ENCODE results near the gene KCTD14. TPM values are rescaled to one million over a fixed set of nuclear protein-coding genes. Genes with fewer than 3 reads are reported as not detected.
"Not testable (repeated sequence)": the region's sequence is repeated elsewhere in the genome, so short reads cannot be mapped to it uniquely, and the experiment has no call there.

KCTD14 gene
- total and polyA plus RNA-seq, 7 donors, result 2.5 to 22.8 (median 4.5) TPM

- intact Hi-C loops (cut with DNase I), result no loop called here
- TF ChIP-seq POLR2AphosphoS5 (IDR thresholded peaks at IDR 0.05) (no peak), POLR2A (IDR thresholded peaks at IDR 0.05) (no peak), EP300 (IDR thresholded peaks at IDR 0.05) (no peak), CTCF (IDR thresholded peaks at IDR 0.05) (no peak)
- no peaks in the 10 kb centered on the region for H3K9me3 ChIP-seq
- H3K36me3 ChIP-seq, result no peaks in the 10 kb centered on the region
- H3K27me3 ChIP-seq, result no peaks in the 10 kb centered on the region
- H3K4me1 ChIP-seq, result peaks cover 0 to 24% (median 18%) of the 10 kb centered on the region in 4 donors
- no peak overlapping the region for H3K27ac ChIP-seq
- WGBS, 2 donors, result 35 to 72% methylated on average over 5 of the region's 5 CpGs
- no peak for DNase-seq
- no peak overlapping the region for H3K4me3 ChIP-seq
Measured at GRCh38 chr11:78044706-78045105, 21.6 kb upstream of the KCTD14 start.

GRCh38 chr11:78041843-78042440 lies 18.9 kb upstream of the KCTD14 start:
- no peak overlapping the region for H3K27ac ChIP-seq
- H3K27me3 ChIP-seq, result no peaks in the 10 kb centered on the region
- TF ChIP-seq EP300 (IDR thresholded peaks at IDR 0.05), result no peak
- TF ChIP-seq POLR2AphosphoS5 (IDR thresholded peaks at IDR 0.05), result no peak
- no peak for TF ChIP-seq POLR2A (IDR thresholded peaks at IDR 0.05)
- TF ChIP-seq CTCF (IDR thresholded peaks at IDR 0.05), result no peak
- intact Hi-C loops (cut with DNase I), result no loop called here
- H3K4me1 ChIP-seq, result peaks cover 0 to 33% (median 23%) of the 10 kb centered on the region in 4 donors
- 96 to 97% methylated on average over 14 of the region's 14 CpGs for WGBS, 2 donors
- no peaks in the 10 kb centered on the region for H3K36me3 ChIP-seq
- H3K4me3 ChIP-seq, result no peak overlapping the region
- DNase-seq, result no peak
- H3K9me3 ChIP-seq, result no peaks in the 10 kb centered on the region

- H3K27ac ChIP-seq; DNase-seq; H3K9me3 ChIP-seq; intact Hi-C loops (cut with DNase I); H3K36me3 ChIP-seq; H3K27me3 ChIP-seq; H3K4me3 ChIP-seq: not testable (repeated sequence)
- 97% methylated on average over 8 of the region's 8 CpGs for WGBS, 2 donors
- peaks cover 0 to 33% (median 21%) of the 10 kb centered on the region in 4 donors for H3K4me1 ChIP-seq
Measured at GRCh38 chr11:78041380-78041719, 18.3 kb upstream of the KCTD14 start.

- TF ChIP-seq POLR2AphosphoS5 (IDR thresholded peaks at IDR 0.05) (no peak), EP300 (IDR thresholded peaks at IDR 0.05) (no peak), POLR2A (IDR thresholded peaks at IDR 0.05) (no peak), CTCF (IDR thresholded peaks at IDR 0.05) (no peak)
- Histone ChIP-seq H3K36me3 (no peaks in the 10 kb centered on the region), H3K27me3 (no peaks in the 10 kb centered on the region), H3K4me3 (no peak overlapping the region), H3K4me1 (peaks cover 0 to 31% (median 17%) of the 10 kb centered on the region in 4 donors), H3K9me3 (no peaks in the 10 kb centered on the region), H3K27ac (peak overlapping the region in 3 of 4 donors; percentile 48 to 66 (median 63))
- DNase-seq, result no peak
- 83 to 93% methylated on average over 15 of the region's 15 CpGs for WGBS, 2 donors
- intact Hi-C loops (cut with DNase I), result no loop called here
Measured at GRCh38 chr11:78040691-78041379, 17.8 kb upstream of the KCTD14 start.

GRCh38 chr11:78039919-78040671 lies 17.0 kb upstream of the KCTD14 start:
- DNase-seq, result peak; percentile 81
- H3K4me3 ChIP-seq, result peak overlapping the region in 1 of 4 donors; percentile 12
- intact Hi-C loops (cut with DNase I), result no loop called here
- H3K27ac ChIP-seq, result peak overlapping the region; percentile 48 to 66 (median 60)
- no peaks in the 10 kb centered on the region for H3K36me3 ChIP-seq
- no peaks in the 10 kb centered on the region for H3K27me3 ChIP-seq
- TF ChIP-seq POLR2A (IDR thresholded peaks at IDR 0.05) (no peak), EP300 (IDR thresholded peaks at IDR 0.05) (no peak), POLR2AphosphoS5 (IDR thresholded peaks at IDR 0.05) (no peak), CTCF (IDR thresholded peaks at IDR 0.05) (no peak)
- H3K4me1 ChIP-seq, result peaks cover 0 to 24% (median 15%) of the 10 kb centered on the region in 4 donors
- no peaks in the 10 kb centered on the region for H3K9me3 ChIP-seq
- WGBS, 2 donors, result 19 to 20% methylated on average over 7 of the region's 7 CpGs
